Neural progenitor cell (in vitro differentiated cells): ENCODE results near the gene RHBDD3.

ENCODE experiments used
- EZH2phosphoT487 ChIP-seq: fragments of 200-600 bp; sonication (generic); IDR thresholded peaks from 2 replicates; pipeline ENCODE4 v1.6.1; 2017; ENCODE audit warnings: antibody characterized with exemption
- TF ChIP-seq, protein P1 (sequence below): fragments of 200-600 bp; sonication (generic); IDR thresholded peaks from 2 replicates; pipeline ENCODE4 v1.5.1; 2017; ENCODE audit warnings: antibody characterized with exemption, mild to moderate bottlenecking

DNA sequence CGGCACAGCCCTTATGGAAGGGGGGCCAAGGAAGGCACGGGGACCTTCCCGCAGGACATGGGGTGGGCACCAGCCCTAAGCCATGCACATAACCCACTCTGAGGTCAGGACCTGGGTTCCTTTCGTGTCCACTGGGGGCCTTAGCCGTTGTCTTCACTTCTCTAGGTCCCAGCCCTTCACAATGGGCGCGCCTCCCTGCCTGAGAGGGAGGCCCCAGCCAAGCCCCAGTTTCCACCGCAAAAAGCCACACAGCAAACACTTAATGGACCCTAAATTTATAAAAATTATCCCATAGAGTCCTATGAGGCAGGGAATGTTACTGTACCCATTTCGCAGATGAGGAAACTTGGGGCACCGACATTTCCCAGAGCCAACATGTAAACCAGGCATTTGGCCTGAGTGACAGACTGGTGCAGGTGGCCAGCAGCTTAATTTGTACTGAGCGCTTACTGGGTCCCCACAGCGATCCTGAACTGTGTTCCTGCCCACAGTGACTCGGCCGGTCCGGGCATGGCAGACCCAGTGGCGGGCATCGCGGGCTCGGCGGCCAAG is 39.9 kb upstream of the RHBDD3 start:
- TF ChIP-seq, protein P1, sequence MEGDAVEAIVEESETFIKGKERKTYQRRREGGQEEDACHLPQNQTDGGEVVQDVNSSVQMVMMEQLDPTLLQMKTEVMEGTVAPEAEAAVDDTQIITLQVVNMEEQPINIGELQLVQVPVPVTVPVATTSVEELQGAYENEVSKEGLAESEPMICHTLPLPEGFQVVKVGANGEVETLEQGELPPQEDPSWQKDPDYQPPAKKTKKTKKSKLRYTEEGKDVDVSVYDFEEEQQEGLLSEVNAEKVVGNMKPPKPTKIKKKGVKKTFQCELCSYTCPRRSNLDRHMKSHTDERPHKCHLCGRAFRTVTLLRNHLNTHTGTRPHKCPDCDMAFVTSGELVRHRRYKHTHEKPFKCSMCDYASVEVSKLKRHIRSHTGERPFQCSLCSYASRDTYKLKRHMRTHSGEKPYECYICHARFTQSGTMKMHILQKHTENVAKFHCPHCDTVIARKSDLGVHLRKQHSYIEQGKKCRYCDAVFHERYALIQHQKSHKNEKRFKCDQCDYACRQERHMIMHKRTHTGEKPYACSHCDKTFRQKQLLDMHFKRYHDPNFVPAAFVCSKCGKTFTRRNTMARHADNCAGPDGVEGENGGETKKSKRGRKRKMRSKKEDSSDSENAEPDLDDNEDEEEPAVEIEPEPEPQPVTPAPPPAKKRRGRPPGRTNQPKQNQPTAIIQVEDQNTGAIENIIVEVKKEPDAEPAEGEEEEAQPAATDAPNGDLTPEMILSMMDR, result no peak
- TF ChIP-seq EZH2phosphoT487, result no peak
